22Rv1 (cell line): ENCODE measurements around the gene CRYGN.

ENCODE experiments used
- ZFX ChIP-seq: fragments of 450-650 bp; IDR thresholded peaks from 2 replicates; pipeline ENCODE4 v1.6.1; 2017; ENCODE audit warnings: antibody characterized with exemption, borderline replicate concordance
- TF ChIP-seq, protein P1 (sequence below): fragments of 450-650 bp; IDR thresholded peaks from 2 replicates; pipeline ENCODE4 v1.5.1; 2017; ENCODE audit warnings: mild to moderate bottlenecking

DNA sequence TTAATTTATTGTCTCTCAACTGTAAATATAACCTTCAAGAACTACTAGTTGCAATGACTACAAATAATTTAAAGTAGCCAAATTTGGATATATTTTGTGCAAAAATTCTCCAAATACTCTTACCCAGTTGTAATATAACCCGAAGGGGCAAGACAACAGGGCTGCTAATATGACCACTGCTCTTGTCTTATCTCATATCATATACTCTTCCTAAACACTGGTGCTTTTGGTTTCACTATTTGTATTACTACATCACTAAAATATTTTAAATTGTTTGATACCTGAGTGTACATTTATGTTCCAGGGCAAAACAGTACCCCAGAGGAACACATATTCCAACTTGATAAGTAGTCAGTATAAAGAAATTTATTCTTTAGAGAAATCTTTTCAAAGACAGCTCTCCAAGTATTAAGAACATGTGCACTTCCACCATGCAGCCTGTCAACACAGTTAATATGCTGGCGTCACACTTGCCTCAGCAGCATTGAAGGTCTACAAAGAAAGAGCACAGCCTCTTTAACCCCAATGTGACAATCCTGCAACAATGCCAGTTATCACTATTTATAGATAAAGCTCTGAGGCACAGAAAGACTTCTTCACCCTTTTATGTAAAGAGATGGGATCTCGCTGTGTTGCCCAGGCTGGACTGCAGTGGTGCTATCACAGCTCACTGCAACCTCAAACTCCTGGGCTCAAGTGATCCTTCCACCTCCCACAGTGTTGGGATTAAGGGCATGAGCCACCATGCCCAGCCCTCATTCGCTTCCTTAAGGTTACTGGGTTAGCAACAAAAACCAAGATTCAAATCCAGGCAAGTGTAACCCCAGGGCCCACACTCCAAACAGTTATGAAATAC lies 41.9 kb upstream of the CRYGN start:
- TF ChIP-seq, protein P1, sequence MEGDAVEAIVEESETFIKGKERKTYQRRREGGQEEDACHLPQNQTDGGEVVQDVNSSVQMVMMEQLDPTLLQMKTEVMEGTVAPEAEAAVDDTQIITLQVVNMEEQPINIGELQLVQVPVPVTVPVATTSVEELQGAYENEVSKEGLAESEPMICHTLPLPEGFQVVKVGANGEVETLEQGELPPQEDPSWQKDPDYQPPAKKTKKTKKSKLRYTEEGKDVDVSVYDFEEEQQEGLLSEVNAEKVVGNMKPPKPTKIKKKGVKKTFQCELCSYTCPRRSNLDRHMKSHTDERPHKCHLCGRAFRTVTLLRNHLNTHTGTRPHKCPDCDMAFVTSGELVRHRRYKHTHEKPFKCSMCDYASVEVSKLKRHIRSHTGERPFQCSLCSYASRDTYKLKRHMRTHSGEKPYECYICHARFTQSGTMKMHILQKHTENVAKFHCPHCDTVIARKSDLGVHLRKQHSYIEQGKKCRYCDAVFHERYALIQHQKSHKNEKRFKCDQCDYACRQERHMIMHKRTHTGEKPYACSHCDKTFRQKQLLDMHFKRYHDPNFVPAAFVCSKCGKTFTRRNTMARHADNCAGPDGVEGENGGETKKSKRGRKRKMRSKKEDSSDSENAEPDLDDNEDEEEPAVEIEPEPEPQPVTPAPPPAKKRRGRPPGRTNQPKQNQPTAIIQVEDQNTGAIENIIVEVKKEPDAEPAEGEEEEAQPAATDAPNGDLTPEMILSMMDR: no peak
- TF ChIP-seq ZFX: no peak
